Mesothelial cell of epicardium (in vitro differentiated cells): ENCODE data around the gene CCNG2. TPM values are rescaled to one million over a fixed set of nuclear protein-coding genes. Genes with fewer than 3 reads are reported as not detected.

ENCODE experiments used
- DNase-seq, 2 experiments: peaks; one replicate each; pipeline ENCODE4 v3.0.0; 2021; ENCODE audit warnings: low spot score in 2 of 2; ENCODE audit not compliant: unreplicated experiment in 2 of 2
- H3K27ac Mint-ChIP-seq: 2 replicates; pipeline ENCODE4 v1.8.0; 2021; ENCODE audit warnings: mixed read lengths
- H3K27me3 Mint-ChIP-seq: 2 replicates; pipeline ENCODE4 v1.8.0; 2021; ENCODE audit warnings: low read depth, mixed read lengths
- H3K36me3 Mint-ChIP-seq: 2 replicates; pipeline ENCODE4 v1.8.0; 2021; ENCODE audit warnings: mixed read lengths
- H3K4me1 Mint-ChIP-seq: 2 replicates; pipeline ENCODE4 v1.8.0; 2021; ENCODE audit warnings: mixed read lengths
- H3K4me3 Mint-ChIP-seq: 2 replicates; pipeline ENCODE4 v1.8.0; 2021; ENCODE audit warnings: mild to moderate bottlenecking, moderate library complexity, mixed read lengths
- H3K9me3 Mint-ChIP-seq: 2 replicates; pipeline ENCODE4 v1.8.0; 2021; ENCODE audit warnings: mixed read lengths
- CTCF ChIP-seq: fragments of 200-600 bp; sonication (generic); IDR thresholded peaks from one replicate; pipeline ENCODE4 v1.5.0; 2021; ENCODE audit warnings: antibody characterized with exemption; ENCODE audit not compliant: unreplicated experiment
- total RNA-seq: library from RNA; stranded (reverse); gene quantifications from 3 replicates; pipeline ENCODE4 v1.2.1, GENCODE V29; 2021

CCNG2 gene
- total RNA-seq = 84.5 to 89.3 TPM (median 86.5 TPM) in 3 replicates

GRCh38 chr4:77156912-77157858 lies at the start of gene CCNG2:
Gene CCNG2, plus strand, starts transcription at chr4:77157207. Its CDS starts 1,326 bp downstream, at chr4:77158533.
- H3K9me3 Mint-ChIP-seq = no peaks in the 10 kb centered on the region
- H3K27ac Mint-ChIP-seq = peak within 1 kb of the TSS; percentile 100
- DNase-seq = peak; percentile 86 to 94
- H3K4me1 Mint-ChIP-seq = peaks cover 61% of the 10 kb centered on the region
- no peak for TF ChIP-seq CTCF
- H3K36me3 Mint-ChIP-seq = peaks cover 12% of the 10 kb centered on the region
- peaks cover 4% of the 10 kb centered on the region for H3K27me3 Mint-ChIP-seq
- H3K4me3 Mint-ChIP-seq = peak within 1 kb of the TSS; percentile 97

- H3K4me3 Mint-ChIP-seq = no peak overlapping the region
- no peaks in the 10 kb centered on the region for H3K36me3 Mint-ChIP-seq
- DNase-seq = no peak
- peaks cover 9% of the 10 kb centered on the region for H3K9me3 Mint-ChIP-seq
- H3K27ac Mint-ChIP-seq = no peak overlapping the region
- H3K4me1 Mint-ChIP-seq = peaks cover 3% of the 10 kb centered on the region
- H3K27me3 Mint-ChIP-seq = no peaks in the 10 kb centered on the region
- TF ChIP-seq CTCF = no peak
Observed at GRCh38 chr4:77110730-77111129, 46.3 kb upstream of the CCNG2 start.

GRCh38 chr4:77113069-77113468 lies 43.9 kb upstream of the CCNG2 start:
- Mint-ChIP-seq H3K9me3 (peaks cover 7% of the 10 kb centered on the region), H3K4me3 (no peak overlapping the region)

GRCh38 chr4:77117721-77118120 lies 39.3 kb upstream of the CCNG2 start:
- no peak overlapping the region for H3K4me3 Mint-ChIP-seq
- peaks cover 5% of the 10 kb centered on the region for H3K9me3 Mint-ChIP-seq
- H3K27ac Mint-ChIP-seq = no peak overlapping the region
- H3K27me3 Mint-ChIP-seq = no peaks in the 10 kb centered on the region
- no peak for TF ChIP-seq CTCF
- no peak for DNase-seq
- H3K36me3 Mint-ChIP-seq = no peaks in the 10 kb centered on the region
- peaks cover 15% of the 10 kb centered on the region for H3K4me1 Mint-ChIP-seq

More at GRCh38 chr4:77113069-77113468, 43.9 kb upstream of the CCNG2 start:
- no peak for TF ChIP-seq CTCF
- Mint-ChIP-seq H3K27me3 (no peaks in the 10 kb centered on the region), H3K36me3 (no peaks in the 10 kb centered on the region), H3K27ac (no peak overlapping the region), H3K4me1 (peaks cover 3% of the 10 kb centered on the region)
- DNase-seq = no peak

- Mint-ChIP-seq H3K9me3 (peaks cover 5% of the 10 kb centered on the region), H3K4me3 (no peak overlapping the region), H3K36me3 (no peaks in the 10 kb centered on the region), H3K4me1 (peaks cover 38% of the 10 kb centered on the region), H3K27ac (no peak overlapping the region), H3K27me3 (no peaks in the 10 kb centered on the region)
- TF ChIP-seq CTCF = no peak
- DNase-seq = no peak
Observed at GRCh38 chr4:77120886-77121508, 36.0 kb upstream of the CCNG2 start.
